Activated effector memory CD4-positive, alpha-beta T cell treated with Interleukin-2 at 50 U/mL for 16 hours (primary cell): ENCODE data around the gene TEDC1.

ENCODE experiments used
- DNase-seq: peaks from one replicate; pipeline ENCODE4 v3.0.0-alpha.2; 2020

TEDC1 gene

GRCh38 chr14:105497671-105498429 lies 6.8 kb downstream of the TEDC1 start:
- no peak for DNase-seq

GRCh38 chr14:105498430-105499255 lies 7.6 kb downstream of the TEDC1 start:
- DNase-seq: no peak

- no peak for DNase-seq
Measured at GRCh38 chr14:105499256-105500035, 8.4 kb downstream of the TEDC1 start.

GRCh38 chr14:105500036-105500725 lies 9.1 kb downstream of the TEDC1 start:
- DNase-seq: no peak

- no peak for DNase-seq
Measured at GRCh38 chr14:105500726-105501101, 9.7 kb downstream of the TEDC1 start.

GRCh38 chr14:105501504-105502291 lies 10.7 kb downstream of the TEDC1 start:
- DNase-seq: no peak

GRCh38 chr14:105502446-105503295 lies 11.6 kb downstream of the TEDC1 start:
- no peak for DNase-seq

- no peak for DNase-seq
Measured at GRCh38 chr14:105503296-105503640, 12.2 kb downstream of the TEDC1 start.

- no peak for DNase-seq
Measured at GRCh38 chr14:105503935-105504692, 13.1 kb downstream of the TEDC1 start.

- DNase-seq: no peak
Measured at GRCh38 chr14:105505101-105505500, 14.1 kb downstream of the TEDC1 start.

GRCh38 chr14:105507247-105507646 lies 16.2 kb downstream of the TEDC1 start:
- DNase-seq: no peak

- DNase-seq: no peak
Measured at GRCh38 chr14:105508069-105508468, 17.0 kb downstream of the TEDC1 start.

GRCh38 chr14:105508601-105509000 lies 17.6 kb downstream of the TEDC1 start:
- no peak for DNase-seq

- DNase-seq: no peak
Measured at GRCh38 chr14:105517096-105517495, 26.1 kb downstream of the TEDC1 start.

GRCh38 chr14:105519946-105520698 lies 29.1 kb downstream of the TEDC1 start:
- DNase-seq: no peak

GRCh38 chr14:105525326-105525725 lies 34.3 kb downstream of the TEDC1 start:
- no peak for DNase-seq

- DNase-seq: no peak
Measured at GRCh38 chr14:105525861-105526775, 35.1 kb downstream of the TEDC1 start, which contains the start of gene TMEM121. TMEM121 (plus strand) TSS chr14:105526583; CDS start chr14:105528835, 2,252 bp downstream.

GRCh38 chr14:105526776-105527380 lies 35.8 kb downstream of the TEDC1 start:
- no peak for DNase-seq
